K562 (cell line): ENCODE results near the gene GANAB. TPM values are rescaled to one million over a fixed set of nuclear protein-coding genes. Genes with fewer than 3 reads are reported as not detected.

Experiments used
- ARHGAP35 ChIP-seq: fragments of 450-650 bp; IDR thresholded peaks from 2 replicates; pipeline ENCODE4 v1.6.1; 2018; ENCODE audit not compliant: partially characterized antibody
- ATF3 ChIP-seq, 2 experiments: fragments of 450-650 bp in 1 of 2; sonication (generic) in 1 of 2; formaldehyde crosslinking in 1 of 2; IDR thresholded peaks in 1 of 2; conservative IDR thresholded peaks in 1 of 2; 2 replicates each; pipeline versions ENCODE4 v1.6.1 to v1.8.1; 2016 to 2023; ENCODE audit warnings: mild to moderate bottlenecking in 2 of 2, moderate library complexity in 2 of 2, inconsistent platforms in 1 of 2, missing genetic modification reagents in 1 of 2
- EP400 ChIP-seq: fragments of 450-650 bp; IDR thresholded peaks from 2 replicates; pipeline ENCODE4 v1.6.1; 2017; ENCODE audit warnings: antibody characterized with exemption, mild to moderate bottlenecking, moderate library complexity
- KLF13 ChIP-seq: fragments of 450-650 bp; IDR thresholded peaks from 2 replicates; pipeline ENCODE4 v1.6.1; 2016; ENCODE audit warnings: missing genetic modification characterization, low read depth, mild to moderate bottlenecking, missing compliant biosample characterization, moderate library complexity, borderline replicate concordance
- MEF2A ChIP-seq: IDR thresholded peaks from 2 replicates; pipeline ENCODE4 v1.6.1; 2011; ENCODE audit warnings: low read depth, mild to moderate bottlenecking, low read length, moderate library complexity; ENCODE audit not compliant: control insufficient read depth
- MIER1 ChIP-seq: fragments of 450-650 bp; IDR thresholded peaks from 2 replicates; pipeline ENCODE4 v1.6.1; 2016; ENCODE audit warnings: antibody characterized with exemption, mild to moderate bottlenecking, low read depth
- NFXL1 ChIP-seq: fragments of 450-650 bp; formaldehyde crosslinking; IDR thresholded peaks from 2 replicates; pipeline ENCODE4 v1.4.0; 2021; ENCODE audit warnings: mild to moderate bottlenecking
- RBM22 ChIP-seq: fragments of 200-400 bp; formaldehyde crosslinking; IDR thresholded peaks from 2 replicates; pipeline ENCODE4 v1.6.1; 2018; ENCODE audit warnings: low read length, low read depth; ENCODE audit not compliant: poor library complexity, severe bottlenecking
- U2AF2 ChIP-seq: fragments of 200-400 bp; formaldehyde crosslinking; optimal IDR thresholded peaks from 2 replicates; pipeline ENCODE3; 2017; ENCODE audit warnings: low read depth, mild to moderate bottlenecking, low read length
- ZBTB40 ChIP-seq, 2 experiments: fragments of 450-650 bp in 1 of 2; sonication (generic) in 1 of 2; formaldehyde crosslinking in 1 of 2; IDR thresholded peaks; 2 replicates each; pipeline versions ENCODE4 v1.7.1 to v1.9.0; 2016 to 2022; ENCODE audit warnings: inconsistent platforms in 1 of 2, mild to moderate bottlenecking in 1 of 2, missing genetic modification reagents in 1 of 2
- ZEB2 ChIP-seq: fragments of 450-650 bp; IDR thresholded peaks from 2 replicates; pipeline ENCODE4 v1.6.1; 2016
- ZNF41 ChIP-seq: fragments of 250-450 bp; sonication (Bioruptor Pico); conservative IDR thresholded peaks from 2 replicates; pipeline ENCODE4 v1.4.0; 2020; ENCODE audit warnings: mild to moderate bottlenecking
- ZNF507 ChIP-seq: conservative IDR thresholded peaks from 2 replicates; pipeline ENCODE4 v1.6.1; 2017; ENCODE audit warnings: missing genetic modification characterization, missing compliant biosample characterization
- polyA plus RNA-seq, 8 experiments: library from polyadenylated mRNA; depleted of rRNA in 4 of 8; stranded (reverse) in 5 of 8; unstranded in 3 of 8; fragments of >200 nt; fragmentation: Nextera tagmentation in 2 of 8; fragmentation: Illumina TruSeq in 1 of 8; extraction: Ambion mirVana in 2 of 8; extraction: Trizol in 1 of 8; gene quantifications; 2 replicates each; pipeline versions ENCODE4 v1.2.1 to v1.2.3, GENCODE V29; 2011 to 2014; ENCODE audit warnings: inconsistent platforms in 1 of 8, missing spikeins in 1 of 8
- total RNA-seq, 7 experiments: library from RNA; depleted of rRNA in 6 of 7; stranded (reverse); fragments of >200 nt in 6 of 7; fragmentation: Illumina TruSeq in 2 of 7; extraction: Trizol in 2 of 7; gene quantifications; 2 replicates each; pipeline versions ENCODE4 v1.2.1 to v1.2.3, GENCODE V29; 2011 to 2021; ENCODE audit warnings: low replicate concordance in 1 of 7

GANAB gene
- total and polyA plus RNA-seq, 9 of the 15 experiments (the other 6 are each of a cell fraction or from before 2014, with no cell fraction given) = 6.5 to 284 (median 161) TPM

GRCh38 chr11:62671608-62672389, 25.4 kb upstream of the GANAB start, which contains the start of the genes LBHD1 and UQCC3 (continued):
- TF ChIP-seq ATF3 (IDR thresholded peaks at IDR 0.05) (no peak), ATF3 (CRISPR knock-in tag; conservative IDR thresholded peaks at IDR 0.05) (no peak), EP400 (peak; percentile 90), U2AF2 (no peak), NFXL1 (CRISPR knock-in tag) (no peak), KLF13 (no peak), ZNF41 (CRISPR knock-in tag) (no peak), ZBTB40 (IDR thresholded peaks at IDR 0.05) (peak; percentile 76), ZBTB40 (CRISPR knock-in tag; IDR thresholded peaks at IDR 0.05) (no peak), RBM22 (no peak), MEF2A (no peak), ZNF507 (tag) (no peak), ARHGAP35 (no peak), MIER1 (no peak), ZEB2 (no peak)
